GM23338 (cell line): ENCODE data around the gene PAM.

Source experiments
- CREB1 ChIP-seq: fragments of 250-450 bp; sonication (Bioruptor Pico); IDR thresholded peaks from 2 replicates; pipeline ENCODE4 v1.5.0; 2020; ENCODE audit warnings: low read depth, mild to moderate bottlenecking, moderate library complexity
- EZH2phosphoT487 ChIP-seq: fragments of 200-600 bp; sonication (generic); IDR thresholded peaks from one replicate; pipeline ENCODE4 v1.8.1; 2018; ENCODE audit warnings: antibody characterized with exemption; ENCODE audit not compliant: unreplicated experiment
- POLR2AphosphoS5 ChIP-seq: IDR thresholded peaks from 2 replicates; pipeline ENCODE4 v1.6.1; 2016; ENCODE audit warnings: antibody characterized with exemption, low read depth
- TF ChIP-seq, protein P1 (sequence below), 2 experiments: fragments of 200-600 bp in 1 of 2; sonication (generic) in 1 of 2; conservative IDR thresholded peaks; 2 replicates each; pipeline versions ENCODE4 v1.5.1 to v1.6.1; 2016 to 2017; ENCODE audit warnings: antibody characterized with exemption in 2 of 2, low read depth in 2 of 2, mild to moderate bottlenecking in 2 of 2, moderate library complexity in 1 of 2

DNA sequence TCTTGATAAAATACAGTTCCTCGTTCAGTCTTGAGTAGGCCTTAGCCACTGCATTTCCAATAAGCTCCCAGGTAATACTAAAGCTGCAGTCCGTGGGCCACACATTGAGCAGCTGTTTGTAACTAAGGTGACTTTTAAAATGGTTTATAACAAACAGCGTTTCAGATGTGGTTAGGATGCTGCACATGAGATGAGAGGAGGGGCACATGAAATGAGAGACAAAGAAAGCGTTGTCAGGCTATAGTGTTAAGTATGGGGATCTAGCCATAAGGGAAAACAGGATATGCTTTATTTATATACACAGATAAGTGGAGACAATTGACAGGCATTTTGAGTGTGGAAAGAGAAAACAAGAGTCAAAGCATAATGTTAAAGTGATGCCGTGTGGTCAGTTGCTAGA lies 89.9 kb downstream of the PAM start:
- TF ChIP-seq EZH2phosphoT487 (no peak), CREB1 (CRISPR knock-in tag) (no peak), POLR2AphosphoS5 (no peak)
- TF ChIP-seq, protein P1, sequence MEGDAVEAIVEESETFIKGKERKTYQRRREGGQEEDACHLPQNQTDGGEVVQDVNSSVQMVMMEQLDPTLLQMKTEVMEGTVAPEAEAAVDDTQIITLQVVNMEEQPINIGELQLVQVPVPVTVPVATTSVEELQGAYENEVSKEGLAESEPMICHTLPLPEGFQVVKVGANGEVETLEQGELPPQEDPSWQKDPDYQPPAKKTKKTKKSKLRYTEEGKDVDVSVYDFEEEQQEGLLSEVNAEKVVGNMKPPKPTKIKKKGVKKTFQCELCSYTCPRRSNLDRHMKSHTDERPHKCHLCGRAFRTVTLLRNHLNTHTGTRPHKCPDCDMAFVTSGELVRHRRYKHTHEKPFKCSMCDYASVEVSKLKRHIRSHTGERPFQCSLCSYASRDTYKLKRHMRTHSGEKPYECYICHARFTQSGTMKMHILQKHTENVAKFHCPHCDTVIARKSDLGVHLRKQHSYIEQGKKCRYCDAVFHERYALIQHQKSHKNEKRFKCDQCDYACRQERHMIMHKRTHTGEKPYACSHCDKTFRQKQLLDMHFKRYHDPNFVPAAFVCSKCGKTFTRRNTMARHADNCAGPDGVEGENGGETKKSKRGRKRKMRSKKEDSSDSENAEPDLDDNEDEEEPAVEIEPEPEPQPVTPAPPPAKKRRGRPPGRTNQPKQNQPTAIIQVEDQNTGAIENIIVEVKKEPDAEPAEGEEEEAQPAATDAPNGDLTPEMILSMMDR (conservative IDR thresholded peaks at IDR 0.05; ENCODE audit: low read depth in 2 of 2), result no peak
